Measurements from ENCODE around the gene ANKRD33B. TPM values are rescaled to one million over a fixed set of nuclear protein-coding genes. Genes with fewer than 3 reads are reported as not detected.

The ANKRD33B gene
- total RNA-seq, 1 donor from 2014 or later = 2.2 TPM

DNA sequence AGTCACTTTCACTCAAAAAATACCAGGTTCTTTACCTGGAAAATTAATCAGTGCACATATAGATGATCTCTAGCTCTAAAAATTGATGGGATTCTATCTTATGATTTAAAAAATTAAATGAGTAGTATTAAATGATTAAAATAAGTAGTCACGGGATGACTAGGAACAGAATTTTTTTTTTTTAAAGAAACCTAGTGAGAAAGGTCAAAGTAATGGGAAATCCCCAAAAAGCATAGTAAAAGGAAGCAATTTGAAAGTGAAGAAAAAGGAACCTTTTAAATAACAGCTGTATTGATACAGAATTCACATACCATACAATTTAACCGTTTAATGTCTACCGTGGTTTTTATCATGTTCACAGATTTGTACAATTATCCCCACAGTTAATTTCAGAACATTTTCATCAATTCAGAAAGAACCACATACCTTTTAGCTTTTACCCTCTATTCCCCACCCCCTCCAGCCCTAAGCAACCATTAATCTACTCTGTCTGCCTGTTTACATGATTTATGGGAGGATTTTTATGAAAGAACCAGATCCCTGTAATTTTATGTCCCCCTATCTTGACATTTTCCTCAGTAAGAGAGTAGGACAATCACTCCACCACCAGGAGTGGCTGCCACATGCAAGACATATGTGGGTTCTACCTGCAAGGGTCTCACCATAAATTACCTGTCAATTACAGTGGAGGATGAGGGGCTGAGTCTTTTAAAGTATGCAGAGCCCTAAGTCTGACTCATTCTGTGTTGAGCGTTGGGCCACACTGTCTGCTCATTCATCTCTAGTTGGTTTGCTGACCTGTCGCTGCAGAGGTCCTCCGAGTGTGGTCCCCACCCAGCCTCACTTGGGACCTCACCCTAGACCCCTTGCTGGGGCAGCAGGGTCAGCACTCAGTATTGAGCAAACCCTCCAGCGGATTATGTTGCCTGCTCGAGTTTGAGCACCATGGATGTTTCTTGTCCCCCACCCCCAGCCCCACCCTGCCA, 16.0 kb downstream of the ANKRD33B start:
- Histone ChIP-seq H3K79me2 (ENCODE audit: low read depth) (no peaks in the 10 kb centered on the region), H3K36me3 (no peaks in the 10 kb centered on the region), H3K27ac (no peak overlapping the region), H3K4me1 (no peaks in the 10 kb centered on the region), H3K4me3 (no peak overlapping the region), H3K27me3 (no peaks in the 10 kb centered on the region), H3K4me2 (no peak overlapping the region), H4K20me1 (ENCODE audit: low read depth) (no peaks in the 10 kb centered on the region), H3K9ac (no peak overlapping the region), H3F3A (ENCODE audit: low read depth) (no peaks in the 10 kb centered on the region), H2AFZ (replicated peaks) (no peak overlapping the region), H3K9me3 (ENCODE audit: low read depth) (no peaks in the 10 kb centered on the region)
- peaks cover 9% of the 10 kb centered on the region for H3K9me3 Mint-ChIP-seq
- TF ChIP-seq EZH2 (IDR thresholded peaks at IDR 0.05) (no peak), EZH2phosphoT487 (IDR thresholded peaks at IDR 0.05) (no peak), CTCF (IDR thresholded peaks at IDR 0.05) (no peak)
- peaks cover 2% of the 10 kb centered on the region for H3K36me3 Mint-ChIP-seq
- no peak overlapping the region for H3K4me3 Mint-ChIP-seq
- peaks cover 11% of the 10 kb centered on the region for H3K4me1 Mint-ChIP-seq
- H3K27me3 Mint-ChIP-seq (ENCODE audit: insufficient read depth, low read depth) = no peaks in the 10 kb centered on the region
- no peak for DNase-seq (ENCODE audit: low spot score)
- no peak overlapping the region for H3K27ac Mint-ChIP-seq

- TF ChIP-seq CTCF (IDR thresholded peaks at IDR 0.05) (no peak), EZH2phosphoT487 (IDR thresholded peaks at IDR 0.05) (no peak), EZH2 (IDR thresholded peaks at IDR 0.05) (no peak)
- no peak overlapping the region for H3K27ac Mint-ChIP-seq
- no peaks in the 10 kb centered on the region for H3K27me3 Mint-ChIP-seq (ENCODE audit: insufficient read depth, low read depth)
- H3K27ac ChIP-seq = no peak overlapping the region
- no peak for DNase-seq (ENCODE audit: low spot score)
- no peak overlapping the region for H3K9ac ChIP-seq
- peaks cover 11% of the 10 kb centered on the region for H3K4me1 Mint-ChIP-seq
- H3K4me3 ChIP-seq = no peak overlapping the region
- H3K4me2 ChIP-seq = no peak overlapping the region
- H3K4me1 ChIP-seq = no peaks in the 10 kb centered on the region
- no peaks in the 10 kb centered on the region for H3K9me3 ChIP-seq (ENCODE audit: low read depth)
- no peaks in the 10 kb centered on the region for H3K27me3 ChIP-seq
- H3F3A ChIP-seq (ENCODE audit: low read depth) = no peaks in the 10 kb centered on the region
- peaks cover 2% of the 10 kb centered on the region for H3K36me3 Mint-ChIP-seq
- H3K79me2 ChIP-seq (ENCODE audit: low read depth) = no peaks in the 10 kb centered on the region
- no peaks in the 10 kb centered on the region for H4K20me1 ChIP-seq (ENCODE audit: low read depth)
- peaks cover 9% of the 10 kb centered on the region for H3K9me3 Mint-ChIP-seq
- H3K4me3 Mint-ChIP-seq = no peak overlapping the region
- H2AFZ ChIP-seq (replicated peaks) = no peak overlapping the region
- H3K36me3 ChIP-seq = no peaks in the 10 kb centered on the region
Measured at GRCh38 chr5:10580531-10581423, 16.9 kb downstream of the ANKRD33B start.

DNA sequence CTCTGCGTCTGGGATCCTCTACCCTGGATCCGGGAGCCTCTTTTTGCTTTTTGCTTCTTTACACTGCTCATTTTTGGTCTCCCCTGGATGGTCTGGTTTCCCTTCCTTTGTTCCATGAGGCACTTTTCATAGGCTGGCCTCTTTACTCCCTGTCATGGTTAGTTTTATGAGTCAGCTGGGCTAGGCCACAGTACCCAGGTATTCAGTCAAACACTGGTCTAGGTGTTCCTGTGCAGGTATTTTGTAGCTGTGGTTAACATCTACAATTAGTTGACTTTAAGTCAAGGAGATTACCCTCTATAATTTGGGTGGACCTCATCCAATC, 17.5 kb downstream of the ANKRD33B start:
- Histone ChIP-seq H3K4me3 (no peak overlapping the region), H3K36me3 (no peaks in the 10 kb centered on the region), H3K9ac (no peak overlapping the region), H3K27me3 (no peaks in the 10 kb centered on the region), H3K9me3 (ENCODE audit: low read depth) (no peaks in the 10 kb centered on the region), H4K20me1 (ENCODE audit: low read depth) (no peaks in the 10 kb centered on the region), H3K79me2 (ENCODE audit: low read depth) (no peaks in the 10 kb centered on the region), H3K4me1 (no peaks in the 10 kb centered on the region), H2AFZ (replicated peaks) (no peak overlapping the region), H3F3A (ENCODE audit: low read depth) (no peaks in the 10 kb centered on the region), H3K4me2 (no peak overlapping the region), H3K27ac (no peak overlapping the region)
- Mint-ChIP-seq H3K4me1 (peaks cover 11% of the 10 kb centered on the region), H3K4me3 (no peak overlapping the region), H3K27ac (no peak overlapping the region), H3K36me3 (peaks cover 2% of the 10 kb centered on the region), H3K27me3 (ENCODE audit: insufficient read depth, low read depth) (no peaks in the 10 kb centered on the region), H3K9me3 (peaks cover 9% of the 10 kb centered on the region)
- TF ChIP-seq EZH2 (IDR thresholded peaks at IDR 0.05) = no peak
- TF ChIP-seq EZH2phosphoT487 (IDR thresholded peaks at IDR 0.05) = no peak
- TF ChIP-seq CTCF (IDR thresholded peaks at IDR 0.05) = no peak
- DNase-seq (ENCODE audit: low spot score) = no peak

Data from neural progenitor cell (in vitro differentiated cells).